ENCODE results near the gene CSTF3. TPM values are rescaled to one million over a fixed set of nuclear protein-coding genes. Genes with fewer than 3 reads are reported as not detected.

CSTF3 gene
- total and polyA plus RNA-seq, 9 of the 15 experiments (the other 6 are each of a cell fraction or from before 2014, with no cell fraction given), result 37.0 to 111 (median 61.0) TPM

- TF ChIP-seq HDAC8 (tag; IDR thresholded peaks at IDR 0.05) (no peak), MBD2 (IDR thresholded peaks at IDR 0.05; ENCODE audit: borderline replicate concordance, low read depth) (no peak), ZNF384 (IDR thresholded peaks at IDR 0.05; ENCODE audit: low read depth, low read length) (0 out of 2 replicates have a peak, but pooled peaks have one; percentile 15), ETV5 (CRISPR knock-in tag; IDR thresholded peaks at IDR 0.05; ENCODE audit: low read depth) (no peak), MCM5 (IDR thresholded peaks at IDR 0.05; ENCODE audit: low read depth) (no peak), ATF7 (IDR thresholded peaks at IDR 0.05) (no peak), GTF3C2 (IDR thresholded peaks at IDR 0.05; ENCODE audit: borderline replicate concordance, extremely low read depth, insufficient read length) (no peak), MAZ (CRISPR knock-in tag; conservative IDR thresholded peaks at IDR 0.05 in 1 of 2, IDR thresholded peaks at IDR 0.05 in 1 of 2) (peak in 1 of 2 experiments; percentile 53; a peak in 2 of 4 replicates), MYC (IDR thresholded peaks at IDR 0.05; ENCODE audit: low read depth, low read length) (no peak), MYC (CRISPR knock-in tag; IDR thresholded peaks at IDR 0.05; ENCODE audit: borderline replicate concordance, low read depth) (no peak), ZNF695 (CRISPR knock-in tag; IDR thresholded peaks at IDR 0.05) (no peak), ZKSCAN1 (IDR thresholded peaks at IDR 0.05; ENCODE audit: low read depth, low read length) (no peak), RAD21 (CRISPR knock-in tag; conservative IDR thresholded peaks at IDR 0.05 in 1 of 2, IDR thresholded peaks at IDR 0.05 in 1 of 2) (peak; percentile 82 to 96), FOXK2 (conservative IDR thresholded peaks at IDR 0.05 in 1 of 2, IDR thresholded peaks at IDR 0.05 in 1 of 2; ENCODE audit: low read depth in 2 of 2) (no peak), GTF2E2 (tag; IDR thresholded peaks at IDR 0.05) (no peak), POLR2G (IDR thresholded peaks at IDR 0.05; ENCODE audit: low read depth, low read length) (no peak), POLR3A (IDR thresholded peaks at IDR 0.05; ENCODE audit: borderline replicate concordance, extremely low read depth, insufficient read depth, insufficient read length) (no peak), UBTF (IDR thresholded peaks at IDR 0.05; ENCODE audit: borderline replicate concordance in 1 of 2, low read depth in 2 of 2, low read length in 2 of 2) (no peak)
- TF ChIP-seq, protein P1, sequence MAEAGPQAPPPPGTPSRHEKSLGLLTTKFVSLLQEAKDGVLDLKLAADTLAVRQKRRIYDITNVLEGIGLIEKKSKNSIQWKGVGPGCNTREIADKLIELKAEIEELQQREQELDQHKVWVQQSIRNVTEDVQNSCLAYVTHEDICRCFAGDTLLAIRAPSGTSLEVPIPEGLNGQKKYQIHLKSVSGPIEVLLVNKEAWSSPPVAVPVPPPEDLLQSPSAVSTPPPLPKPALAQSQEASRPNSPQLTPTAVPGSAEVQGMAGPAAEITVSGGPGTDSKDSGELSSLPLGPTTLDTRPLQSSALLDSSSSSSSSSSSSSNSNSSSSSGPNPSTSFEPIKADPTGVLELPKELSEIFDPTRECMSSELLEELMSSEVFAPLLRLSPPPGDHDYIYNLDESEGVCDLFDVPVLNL (CRISPR knock-in tag; IDR thresholded peaks at IDR 0.05; ENCODE audit: low read depth), result no peak
- TF ChIP-seq, protein P2, sequence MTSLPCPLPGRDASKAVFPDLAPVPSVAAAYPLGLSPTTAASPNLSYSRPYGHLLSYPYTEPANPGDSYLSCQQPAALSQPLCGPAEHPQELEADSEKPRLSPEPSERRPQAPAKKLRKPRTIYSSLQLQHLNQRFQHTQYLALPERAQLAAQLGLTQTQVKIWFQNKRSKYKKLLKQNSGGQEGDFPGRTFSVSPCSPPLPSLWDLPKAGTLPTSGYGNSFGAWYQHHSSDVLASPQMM (CRISPR knock-in tag; IDR thresholded peaks at IDR 0.05), result no peak
Measured at GRCh38 chr11:33065445-33066178, 95.7 kb downstream of the CSTF3 start (continued).
